HG03095 (cell line): Measurements from ENCODE around the gene DDX1.
"Not testable (repeated sequence)": the region's sequence is repeated elsewhere in the genome, so short reads cannot be mapped to it uniquely, and the experiment has no call there.

Source experiments
- ATAC-seq: cut with Tn5 transposase; IDR thresholded peaks from one replicate; pipeline ENCODE4 v1.9.1; 2021; ENCODE audit warnings: moderate library complexity; ENCODE audit not compliant: unreplicated experiment

DDX1 gene

DNA sequence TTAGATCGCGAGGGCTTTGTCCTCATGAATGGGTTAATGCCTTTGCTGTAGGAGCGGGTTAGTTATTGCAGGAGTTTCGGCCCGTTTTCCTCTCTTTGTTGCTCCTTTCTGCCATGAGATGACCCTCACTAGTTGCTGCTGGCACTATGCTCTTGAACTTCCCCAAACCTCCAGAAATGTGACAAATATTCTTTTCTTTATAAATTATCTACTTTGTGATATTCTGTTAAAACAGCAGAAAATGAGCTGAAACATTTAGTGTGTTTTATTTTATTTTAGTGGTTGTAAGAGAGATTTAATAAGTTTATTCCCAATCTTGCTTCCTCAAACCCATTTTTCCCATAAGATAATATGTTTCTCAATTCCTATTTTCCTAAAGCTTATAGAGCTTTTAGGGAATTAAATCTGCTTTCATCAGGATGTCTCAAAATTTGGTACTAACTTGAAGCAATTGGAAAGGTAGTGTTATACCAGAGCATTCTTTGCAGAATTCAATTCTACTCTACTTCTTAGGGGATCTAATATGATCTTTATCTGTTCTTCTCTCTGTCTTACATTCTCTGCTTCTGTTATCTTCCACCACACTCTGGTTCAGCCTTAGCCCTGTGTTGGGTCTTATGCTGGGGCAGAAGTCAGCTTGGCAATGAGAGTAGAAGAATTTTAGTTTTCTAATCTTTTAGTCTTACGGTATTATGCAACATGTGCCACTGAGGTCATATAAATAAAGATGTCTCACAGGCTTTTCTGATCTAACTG, 23.1 kb downstream of the DDX1 start:
- ATAC-seq: no peak

GRCh38 chr2:15615301-15615920, 23.7 kb downstream of the DDX1 start:
- no peak for ATAC-seq

DNA sequence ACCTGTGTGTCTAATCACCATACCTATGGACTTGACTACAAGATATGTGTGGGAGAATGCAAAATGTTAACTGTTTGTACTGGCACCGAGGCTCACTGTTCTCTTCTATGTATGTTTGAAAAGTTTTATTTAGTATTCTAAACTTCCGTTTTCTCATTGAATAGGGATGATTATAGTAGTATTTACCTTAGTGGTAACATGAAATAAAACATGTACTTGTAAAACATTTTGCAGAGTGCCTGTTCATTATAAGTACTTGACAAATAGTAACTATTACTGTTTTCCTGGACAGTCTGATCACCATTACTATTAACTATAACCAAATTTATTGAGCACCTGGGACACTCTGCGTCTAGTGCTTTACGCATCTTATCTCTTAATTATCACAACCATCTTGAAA, 24.8 kb downstream of the DDX1 start:
- ATAC-seq: no peak

- ATAC-seq: no peak
Measured at GRCh38 chr2:15616850-15617777, 25.4 kb downstream of the DDX1 start.

GRCh38 chr2:15617778-15618448, 26.2 kb downstream of the DDX1 start:
- no peak for ATAC-seq

- ATAC-seq: no peak
Measured at GRCh38 chr2:15618449-15618855, 26.8 kb downstream of the DDX1 start.

- ATAC-seq: no peak
Measured at GRCh38 chr2:15619076-15619475, 27.4 kb downstream of the DDX1 start.

DNA sequence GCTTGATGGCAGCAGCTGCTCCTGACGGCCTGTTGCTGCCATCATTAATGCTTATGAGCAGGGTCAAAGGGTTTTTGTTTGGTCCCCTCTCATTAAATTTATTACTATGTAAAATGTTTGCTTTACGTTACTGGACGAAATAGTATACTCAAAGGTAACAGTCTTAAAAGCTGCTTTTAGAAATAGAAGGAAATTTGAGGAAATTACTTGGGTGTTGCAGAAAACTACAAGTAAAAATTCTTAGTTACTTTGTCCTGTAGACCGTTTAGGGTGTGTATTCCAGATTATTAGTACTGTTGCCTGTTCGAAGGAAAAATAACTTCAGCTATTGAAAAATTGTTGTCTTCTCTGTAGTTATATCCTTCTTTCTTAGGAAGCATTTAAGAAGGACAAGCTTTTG, 27.8 kb downstream of the DDX1 start:
- ATAC-seq: no peak

DNA sequence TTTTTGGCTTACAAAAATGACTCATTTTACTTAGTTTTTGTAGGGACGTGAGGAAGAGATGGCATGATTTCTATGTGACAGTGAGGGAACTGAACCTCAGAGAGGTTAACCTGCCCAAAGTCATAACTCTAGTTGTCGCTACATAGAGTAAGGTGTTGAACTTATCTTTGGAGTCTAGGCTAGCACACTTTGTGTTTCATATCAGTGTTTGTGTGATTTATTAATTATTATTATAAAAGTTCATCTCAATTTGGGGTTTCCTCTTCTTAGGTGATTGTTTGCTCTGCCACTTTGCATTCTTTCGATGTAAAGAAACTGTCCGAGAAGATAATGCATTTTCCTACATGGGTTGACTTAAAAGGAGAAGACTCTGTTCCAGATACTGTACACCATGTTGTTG, 28.3 kb downstream of the DDX1 start:
- no peak for ATAC-seq

DNA sequence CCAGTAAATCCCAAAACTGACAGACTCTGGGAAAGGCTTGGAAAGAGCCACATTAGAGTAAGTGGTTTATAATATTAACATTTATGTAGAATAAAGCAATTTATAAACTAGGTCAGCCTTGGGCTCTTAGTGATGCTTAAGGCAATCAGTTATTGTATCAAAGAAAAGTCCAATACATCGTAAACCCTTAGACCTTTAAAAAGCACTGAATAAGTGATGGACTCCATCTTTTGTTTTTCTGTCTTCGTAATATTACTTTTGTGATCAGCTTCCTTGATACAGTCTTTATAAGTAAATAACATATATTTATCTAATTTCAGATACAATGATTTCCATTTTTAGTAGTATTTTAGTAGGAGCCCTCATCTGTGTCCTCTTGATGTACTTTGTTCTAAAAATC, 28.7 kb downstream of the DDX1 start:
- no peak for ATAC-seq

DNA sequence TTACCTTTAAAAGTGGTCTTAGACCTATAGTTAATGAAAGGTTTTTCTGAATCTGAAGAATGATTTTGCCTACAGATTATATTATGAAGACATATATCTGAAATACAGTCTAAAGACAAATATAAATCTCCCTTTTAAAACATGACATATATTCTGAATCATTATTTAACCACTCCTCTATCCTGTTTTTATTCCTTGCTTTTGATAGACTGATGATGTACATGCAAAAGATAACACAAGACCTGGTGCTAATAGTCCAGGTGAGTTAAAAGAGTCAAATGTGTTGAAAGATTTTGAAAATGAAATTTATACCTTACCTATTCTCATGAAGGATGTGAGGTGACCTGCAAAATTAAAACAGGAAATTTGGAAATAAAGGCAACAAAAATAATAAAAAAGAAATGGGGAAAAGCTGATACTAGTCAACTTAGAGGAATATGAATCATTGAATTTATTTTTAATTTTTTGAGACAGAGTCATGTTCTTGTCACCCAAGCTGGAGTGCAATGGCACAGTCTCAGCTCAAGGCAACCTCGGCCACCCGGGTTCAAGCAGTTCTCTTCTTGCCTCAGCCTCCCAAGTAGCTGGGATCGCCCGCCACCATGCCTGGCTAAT, 29.3 kb downstream of the DDX1 start:
- no peak for ATAC-seq

DNA sequence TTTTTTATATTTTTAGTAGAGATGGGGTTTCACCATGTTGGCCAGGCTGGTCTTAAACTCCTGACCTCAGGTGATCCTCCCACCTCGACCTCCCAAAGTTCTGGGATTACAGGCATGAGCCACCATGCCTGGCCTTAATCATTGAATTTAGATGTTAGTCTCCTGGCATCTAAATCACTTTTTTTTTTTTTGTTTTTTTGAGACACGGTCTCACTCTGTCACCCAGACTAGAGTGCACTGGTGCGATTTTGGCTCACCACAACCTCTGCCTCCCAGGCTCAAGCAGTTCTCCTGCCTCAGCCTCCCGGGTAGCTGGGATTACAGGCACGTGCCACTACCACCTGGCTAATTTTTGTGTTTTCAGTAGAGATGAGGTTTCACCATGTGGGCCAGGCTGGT, 29.8 kb downstream of the DDX1 start:
- ATAC-seq: not testable (repeated sequence)

DNA sequence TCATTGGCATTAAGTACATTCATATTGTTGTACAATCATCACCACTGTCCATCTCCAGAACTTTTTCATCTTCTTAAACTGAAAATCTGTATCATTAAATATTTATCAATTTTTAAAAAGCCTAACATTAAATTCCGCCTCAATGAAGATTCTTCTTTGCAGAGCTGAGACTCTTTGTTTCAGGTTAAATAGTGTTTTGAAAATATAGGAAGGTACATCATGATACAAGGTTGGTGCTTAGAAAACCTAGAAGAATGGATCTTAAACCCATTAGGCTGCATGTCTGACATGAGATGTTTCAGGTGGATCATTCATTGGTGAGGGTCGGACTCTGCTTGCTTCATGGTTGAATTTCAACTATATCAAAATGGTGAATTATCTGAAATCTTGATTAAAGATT, 30.5 kb downstream of the DDX1 start:
- no peak for ATAC-seq

GRCh38 chr2:15622614-15623480, 31.2 kb downstream of the DDX1 start:
- ATAC-seq: no peak

GRCh38 chr2:15623481-15623796, 31.8 kb downstream of the DDX1 start:
- no peak for ATAC-seq

DNA sequence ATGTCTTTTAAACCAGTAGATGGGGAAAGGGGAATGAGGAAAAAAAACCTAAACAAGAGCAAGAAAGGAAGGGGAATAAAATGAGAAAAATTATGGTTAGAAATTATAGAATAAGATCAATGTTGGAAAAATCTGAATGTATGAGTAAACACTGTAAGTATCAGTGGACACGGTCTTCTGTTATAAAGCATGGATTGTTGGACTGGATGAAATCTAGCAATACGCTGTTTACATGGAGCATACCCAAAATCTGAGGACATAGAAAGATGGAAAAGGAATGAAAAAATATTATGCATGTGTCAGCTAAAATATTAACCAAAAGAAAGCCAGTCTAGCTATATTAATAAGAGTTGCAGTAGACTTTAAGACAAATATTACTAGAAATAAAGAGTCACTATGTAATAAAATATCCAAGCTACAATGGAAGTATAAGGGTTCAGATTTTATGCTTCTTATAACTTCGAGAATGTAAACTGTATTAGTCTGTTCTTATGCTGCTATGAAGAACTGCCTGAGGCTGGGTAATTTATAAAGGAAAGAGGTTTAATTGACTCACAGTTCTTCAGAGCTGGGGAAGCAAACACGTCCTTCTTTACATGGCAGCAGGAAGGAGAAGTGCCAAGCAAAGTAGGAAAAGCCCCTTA, 32.4 kb downstream of the DDX1 start:
- no peak for ATAC-seq

- ATAC-seq: no peak
Measured at GRCh38 chr2:15624903-15625302, 33.2 kb downstream of the DDX1 start.

- ATAC-seq: no peak
Measured at GRCh38 chr2:15625344-15626036, 33.8 kb downstream of the DDX1 start.

DNA sequence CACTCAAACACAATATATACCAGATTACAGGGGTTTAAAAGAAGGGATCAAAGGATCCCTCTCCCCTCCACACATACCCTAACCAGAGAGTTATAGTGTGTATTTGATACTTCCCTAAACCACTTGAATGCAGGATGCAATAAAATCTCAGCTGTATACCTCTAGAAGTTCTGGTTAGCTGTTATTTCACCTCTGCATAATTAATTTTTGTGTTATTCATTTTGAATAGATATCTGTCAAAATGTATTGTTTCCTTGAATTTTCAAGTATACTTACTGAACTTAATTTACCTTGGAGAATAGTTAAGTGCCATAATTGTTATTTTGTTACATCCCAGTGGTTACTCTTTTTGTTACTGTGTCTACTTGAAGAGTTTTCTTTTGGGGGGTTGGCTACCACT, 34.5 kb downstream of the DDX1 start:
- ATAC-seq: no peak
